HG03097 (cell line): ENCODE results near the gene SNRNP200.
"Not testable (repeated sequence)": the region's sequence is repeated elsewhere in the genome, so short reads cannot be mapped to it uniquely, and the experiment has no call there.

Experiments
- ATAC-seq: cut with Tn5 transposase; IDR thresholded peaks from one replicate; pipeline ENCODE4 v1.9.1; 2021; ENCODE audit not compliant: unreplicated experiment, low FRiP score

Gene SNRNP200

GRCh38 chr2:96325884-96326255 lies 20.5 kb upstream of the SNRNP200 start:
- ATAC-seq, result no peak

GRCh38 chr2:96325041-96325883 lies 19.9 kb upstream of the SNRNP200 start, which contains the start of gene ITPRIPL1:
ITPRIPL1 (plus strand) TSS chr2:96325317; CDS start chr2:96325840, 523 bp downstream.
- no peak for ATAC-seq

- no peak for ATAC-seq
Measured at GRCh38 chr2:96324721-96325040, 19.3 kb upstream of the SNRNP200 start.

- ATAC-seq, result no peak
Measured at GRCh38 chr2:96323849-96324248, 18.5 kb upstream of the SNRNP200 start.

- ATAC-seq, result peak; percentile 25
Measured at GRCh38 chr2:96320728-96321622, 15.6 kb upstream of the SNRNP200 start.

- no peak for ATAC-seq
Measured at GRCh38 chr2:96320326-96320725, 15.0 kb upstream of the SNRNP200 start.

- ATAC-seq, result no peak
Measured at GRCh38 chr2:96319396-96319795, 14.1 kb upstream of the SNRNP200 start.

- no peak for ATAC-seq
Measured at GRCh38 chr2:96318723-96319122, 13.4 kb upstream of the SNRNP200 start.

- no peak for ATAC-seq
Measured at GRCh38 chr2:96317584-96317997, 12.2 kb upstream of the SNRNP200 start.

GRCh38 chr2:96316999-96317398 lies 11.7 kb upstream of the SNRNP200 start:
- ATAC-seq, result no peak

GRCh38 chr2:96315400-96316071 lies 10.2 kb upstream of the SNRNP200 start:
- no peak for ATAC-seq

GRCh38 chr2:96315005-96315399 lies 9.7 kb upstream of the SNRNP200 start:
- ATAC-seq, result no peak

GRCh38 chr2:96308248-96308647 lies 2.9 kb upstream of the SNRNP200 start:
- no peak for ATAC-seq

- ATAC-seq, result no peak
Measured at GRCh38 chr2:96306370-96306769, 1.0 kb upstream of the SNRNP200 start.

GRCh38 chr2:96305979-96306308 lies 598 bp upstream of the SNRNP200 start:
- no peak for ATAC-seq

- no peak for ATAC-seq
Measured at GRCh38 chr2:96304606-96305005, 740 bp downstream of the SNRNP200 start.

- no peak for ATAC-seq
Measured at GRCh38 chr2:96301865-96302264, 3.5 kb downstream of the SNRNP200 start.

- no peak for ATAC-seq
Measured at GRCh38 chr2:96296925-96297324, 8.4 kb downstream of the SNRNP200 start.

GRCh38 chr2:96294271-96294670 lies 11.1 kb downstream of the SNRNP200 start:
- not testable (repeated sequence) for ATAC-seq

- ATAC-seq, result no peak
Measured at GRCh38 chr2:96291751-96292150, 13.6 kb downstream of the SNRNP200 start.

- no peak for ATAC-seq
Measured at GRCh38 chr2:96287273-96287856, 18.0 kb downstream of the SNRNP200 start.
